Epidermal melanocyte (primary cell): Measurements from ENCODE around the gene GABRR3.

Source experiments
- DNase-seq: peaks from one replicate; pipeline ENCODE4 v3.0.0; 2011; ENCODE audit warnings: low spot score; ENCODE audit not compliant: insufficient read length

Gene GABRR3

DNA sequence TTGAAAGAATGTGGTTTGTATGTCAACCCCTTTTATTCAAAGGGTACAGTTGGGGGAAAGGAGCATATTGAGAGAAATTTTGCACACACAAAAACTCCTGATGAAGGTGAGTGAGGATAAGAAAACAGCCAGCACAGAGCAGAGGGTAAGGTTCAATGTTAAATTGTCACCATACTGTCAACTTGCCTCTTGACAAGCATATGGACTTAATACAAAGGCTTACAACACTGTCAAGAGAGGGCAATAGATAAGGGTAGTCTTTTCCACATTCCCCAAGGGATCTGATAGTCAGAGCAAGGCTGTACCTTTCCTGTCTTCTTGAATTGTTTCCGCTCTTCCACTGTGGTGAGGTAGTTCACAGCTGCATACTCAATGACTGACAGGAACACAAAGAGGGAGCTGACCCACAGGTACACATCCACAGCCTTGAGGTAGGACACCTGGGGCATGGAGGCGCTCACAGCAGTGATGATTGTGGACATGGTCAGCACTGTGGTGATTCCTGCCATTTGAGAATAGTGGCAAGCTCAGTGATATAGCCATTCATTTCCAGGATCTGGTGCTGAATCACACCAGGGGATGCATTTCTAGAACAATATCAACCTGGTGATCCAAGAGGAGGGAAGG, 42.5 kb downstream of the GABRR3 start:
- DNase-seq, result no peak

DNA sequence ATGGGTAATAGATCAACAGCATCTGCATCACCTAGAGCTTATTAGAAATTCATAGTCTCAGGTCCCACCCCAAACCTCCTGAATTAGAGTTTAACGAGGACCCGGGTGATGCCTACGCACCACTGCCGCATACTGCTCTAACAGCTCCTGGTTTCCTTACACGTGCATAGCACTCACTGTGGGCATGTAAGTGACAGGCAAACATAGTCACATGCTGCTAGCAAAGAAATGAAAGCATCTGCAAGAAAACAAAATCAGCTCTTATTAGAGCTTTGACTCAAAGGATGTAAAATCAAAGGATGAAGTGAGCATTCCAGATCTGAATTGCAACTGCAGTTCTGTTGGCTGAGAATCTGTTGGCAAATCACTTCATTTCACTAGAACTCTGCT, 43.8 kb downstream of the GABRR3 start:
- no peak for DNase-seq

DNA sequence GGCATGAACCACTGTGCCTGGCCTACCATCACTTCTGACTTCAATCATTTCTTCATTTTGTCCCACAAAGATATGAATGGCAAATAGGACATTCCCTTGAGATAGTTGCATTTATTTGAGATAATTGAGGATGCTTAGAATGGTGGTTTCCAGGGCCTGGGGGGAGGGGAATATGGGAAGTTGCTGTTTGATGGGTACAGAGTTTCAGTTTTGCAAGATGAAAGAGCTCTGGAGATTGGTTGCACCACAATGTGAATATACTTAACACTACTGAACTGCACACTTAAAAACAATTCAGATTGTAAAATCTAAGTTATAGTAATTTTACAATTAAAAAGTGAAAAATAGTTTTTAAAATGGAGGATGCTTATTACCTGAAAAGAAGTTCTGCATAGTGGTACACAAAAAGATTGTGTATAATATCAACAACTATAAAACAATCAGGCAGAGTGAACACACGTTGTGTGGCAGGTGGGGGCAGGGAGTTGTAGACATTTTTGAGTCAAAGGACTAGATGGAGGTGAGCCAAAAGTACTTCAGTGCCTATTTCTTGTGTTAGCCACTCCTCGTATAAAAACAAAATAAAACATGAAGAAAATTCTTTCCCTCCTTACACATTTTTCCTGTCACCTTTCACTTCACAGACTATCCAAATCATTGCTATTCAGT, 44.4 kb downstream of the GABRR3 start:
- DNase-seq, result no peak

GRCh38 chr3:97988784-97989568, 46.1 kb downstream of the GABRR3 start:
- no peak for DNase-seq

GRCh38 chr3:97987306-97987705, 47.8 kb downstream of the GABRR3 start:
- no peak for DNase-seq

GRCh38 chr3:97983933-97984491, 51.1 kb downstream of the GABRR3 start:
- DNase-seq, result peak; percentile 44

DNA sequence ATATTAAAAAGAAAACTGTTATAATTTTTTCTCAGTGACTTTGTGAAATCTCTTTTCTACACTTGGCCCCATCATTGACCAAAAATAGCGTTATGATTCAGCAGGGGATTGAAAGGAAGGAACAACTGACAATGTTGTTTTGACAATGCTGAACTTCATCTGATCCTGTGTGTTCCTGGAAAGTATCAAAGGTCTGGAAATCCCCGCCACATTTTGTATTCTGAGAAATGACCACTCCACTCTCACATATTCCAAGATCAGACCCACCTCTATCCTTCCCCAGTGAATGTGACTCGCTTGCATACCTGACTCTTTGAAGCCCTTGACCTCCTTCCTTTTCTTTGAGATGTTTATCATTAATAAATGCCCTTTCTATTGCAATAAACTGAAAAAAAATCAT, 53.2 kb downstream of the GABRR3 start:
- no peak for DNase-seq

GRCh38 chr3:97979610-97980009, 55.5 kb downstream of the GABRR3 start:
- no peak for DNase-seq

DNA sequence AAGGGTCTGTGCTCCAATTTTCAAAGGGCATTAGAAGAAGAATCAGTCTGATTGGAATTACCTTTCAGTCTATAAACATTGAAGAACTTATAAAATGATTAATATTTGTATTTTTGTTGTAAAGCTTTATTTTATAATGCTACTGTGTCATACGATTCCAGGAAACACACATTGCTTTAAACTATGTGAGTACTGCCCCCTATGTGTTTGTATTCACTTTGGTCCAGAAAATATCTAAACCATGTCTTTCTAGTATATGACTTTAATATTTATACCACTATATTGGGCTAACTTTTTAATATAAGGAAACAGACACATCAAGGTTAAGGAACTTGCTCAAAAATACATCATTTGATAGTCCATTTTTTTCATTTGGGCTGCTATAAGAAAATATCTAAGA, 59.6 kb downstream of the GABRR3 start:
- DNase-seq, result no peak

DNA sequence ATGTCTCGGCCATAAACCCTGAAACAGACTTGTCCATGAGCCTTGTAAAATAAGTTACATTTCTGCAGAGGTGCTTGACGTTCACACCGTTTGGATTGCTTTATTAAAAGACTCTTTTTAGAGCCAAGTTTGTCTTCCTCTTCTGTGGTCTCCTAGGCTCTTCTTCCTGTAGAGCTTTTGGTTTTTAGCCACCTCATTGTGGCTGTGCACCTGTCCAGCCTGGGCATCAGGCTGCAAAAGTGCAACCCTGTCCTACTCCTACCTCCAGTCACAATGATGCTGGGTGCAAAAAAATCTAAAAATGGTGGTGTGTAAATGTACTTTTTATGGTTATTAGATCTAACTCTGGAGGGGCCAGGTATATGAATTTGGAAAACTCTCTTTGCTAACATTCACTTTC, 60.1 kb downstream of the GABRR3 start:
- DNase-seq, result no peak

DNA sequence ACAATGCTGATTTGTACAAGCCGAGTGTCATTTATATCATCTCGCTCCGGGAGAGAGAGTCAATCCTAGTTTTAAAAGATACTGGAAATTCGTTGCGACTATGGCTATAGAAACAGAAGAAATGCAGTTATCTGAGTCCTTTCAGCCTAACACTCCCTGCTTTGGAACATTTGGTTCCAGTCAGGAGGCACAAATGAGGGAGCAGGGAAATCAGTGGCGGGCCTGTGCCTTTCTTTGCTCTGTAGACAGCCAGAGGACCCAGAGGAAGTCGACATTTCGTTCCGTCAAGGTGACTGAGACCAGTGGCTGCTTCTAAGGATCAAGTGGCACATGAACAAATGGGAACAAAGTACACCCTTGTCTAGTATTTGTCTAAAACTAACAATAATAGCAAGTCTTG, 62.1 kb downstream of the GABRR3 start:
- DNase-seq, result no peak

DNA sequence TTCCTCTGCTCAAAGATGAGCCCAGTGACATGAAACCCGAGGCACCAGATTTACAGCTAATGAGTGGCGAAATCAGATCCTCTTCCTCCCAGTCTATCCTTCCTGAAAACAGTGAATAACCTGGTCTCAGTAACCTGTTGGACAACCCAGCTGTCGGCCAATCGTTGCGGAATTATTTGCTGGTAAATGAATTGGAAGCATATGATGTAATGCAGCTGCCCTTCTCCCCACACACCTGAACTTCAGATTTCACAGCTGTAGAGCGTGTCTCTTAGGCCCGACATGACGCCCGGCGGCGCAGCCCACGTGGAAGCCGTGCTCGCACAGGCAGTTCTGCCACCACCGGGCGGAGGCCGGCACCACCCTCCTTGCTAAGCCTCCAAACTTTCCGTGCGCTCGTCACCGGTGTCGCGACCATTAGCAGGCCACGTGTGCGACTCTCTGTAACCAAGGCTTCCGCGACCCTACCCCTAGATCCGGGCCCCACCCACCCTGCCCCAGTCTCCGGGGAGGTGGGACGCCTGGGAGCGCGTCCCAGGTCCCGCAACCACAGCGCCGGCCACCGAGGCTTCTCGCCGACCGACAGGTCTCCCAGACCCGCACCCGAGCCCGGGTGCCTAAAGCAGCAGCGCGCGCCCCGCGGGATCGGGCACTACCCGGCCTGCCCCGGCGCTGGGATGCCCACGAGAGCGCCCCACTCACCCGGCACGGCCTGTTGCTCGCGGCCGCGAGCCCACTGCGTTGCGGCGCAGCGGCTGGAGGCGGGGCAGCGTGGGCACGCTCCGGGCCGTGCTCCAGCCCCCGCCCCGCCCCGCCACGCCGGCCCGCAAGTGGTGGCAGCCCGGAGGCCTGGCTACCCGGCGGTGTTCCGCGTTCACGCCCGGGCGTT, 63.2 kb downstream of the GABRR3 start, which contains the start of gene RIOX2:
TSS of gene RIOX2 (minus strand) at position 753 of the 889 bp plus-strand sequence. CDS start 4,838 bp downstream, outside the sequence.
- DNase-seq, result peak; percentile 56

- DNase-seq, result no peak
Observed at GRCh38 chr3:97970956-97971620, 64.0 kb downstream of the GABRR3 start.

DNA sequence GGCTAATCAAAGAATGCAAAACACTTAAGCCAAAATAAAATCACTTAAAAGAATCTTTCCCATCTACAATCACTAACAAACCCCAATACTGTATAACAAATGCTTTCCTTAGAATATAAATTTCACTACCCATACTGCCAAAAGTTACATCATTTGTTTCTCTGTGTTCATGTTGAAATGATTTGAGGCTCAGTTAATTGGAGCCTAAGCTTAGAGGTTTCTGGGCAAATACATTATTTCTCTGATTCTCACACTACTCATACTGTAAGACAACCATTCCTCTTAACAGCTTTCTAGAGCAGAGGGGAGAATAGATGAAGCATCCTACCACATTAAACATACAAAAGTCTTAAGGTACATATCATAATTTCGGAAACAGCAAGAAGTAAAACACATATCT, 65.0 kb downstream of the GABRR3 start:
- no peak for DNase-seq

DNA sequence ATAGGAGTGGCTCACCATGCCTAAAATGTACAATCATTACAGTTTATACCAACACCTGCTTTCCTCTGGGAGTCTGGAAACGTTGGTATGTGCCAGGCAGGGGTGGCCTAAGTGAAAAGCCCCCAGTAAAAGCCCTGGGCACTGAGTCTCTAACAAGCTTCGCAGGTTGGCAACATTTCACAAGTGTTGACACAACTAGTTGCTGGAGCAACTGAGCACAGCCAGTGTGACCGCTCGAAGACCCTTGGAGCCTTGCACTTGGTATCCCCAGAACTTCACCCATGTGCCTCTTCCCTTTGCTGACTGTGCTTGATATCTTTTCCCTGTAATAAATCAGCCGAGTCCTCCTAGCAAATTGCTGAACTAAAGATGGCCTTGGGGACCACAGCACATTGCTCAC, 65.6 kb downstream of the GABRR3 start:
- no peak for DNase-seq

DNA sequence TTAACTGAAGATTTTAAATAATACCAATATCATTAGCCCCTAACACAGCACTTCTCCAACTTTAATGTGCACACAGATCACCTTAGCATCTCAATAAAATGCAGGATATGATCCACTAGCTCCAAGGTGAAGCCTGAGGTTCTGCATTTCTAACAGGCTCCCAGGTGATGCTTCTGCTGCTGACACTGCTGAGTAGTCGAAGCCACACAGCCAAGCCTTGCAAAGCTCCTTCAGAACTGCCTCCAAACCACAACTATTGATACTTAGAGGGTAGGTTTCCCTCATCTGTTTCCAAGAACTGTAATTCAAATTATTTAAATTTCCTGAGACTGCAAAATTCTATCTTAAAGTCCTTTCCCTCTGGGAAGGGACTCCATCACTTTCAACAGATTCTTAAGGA, 66.7 kb downstream of the GABRR3 start:
- DNase-seq, result no peak

DNA sequence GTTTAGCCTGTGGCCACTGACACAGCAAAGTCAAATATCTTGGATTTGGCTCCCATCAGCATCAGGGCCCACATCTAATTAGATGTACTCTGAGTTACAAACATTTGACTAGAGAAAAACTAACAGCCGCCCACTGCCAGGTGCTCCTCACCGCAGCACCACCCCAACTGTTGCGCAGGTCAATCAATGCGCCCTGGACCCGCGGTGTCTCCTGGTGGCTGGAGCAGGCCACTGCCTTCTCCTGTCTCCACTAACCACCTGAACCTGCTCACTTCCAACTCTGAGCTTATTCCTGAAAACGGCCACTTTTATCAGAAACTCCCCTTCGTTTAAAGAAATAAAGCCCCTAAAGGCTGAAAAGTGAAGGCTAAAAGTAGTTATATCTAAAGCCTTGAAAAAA, 67.1 kb downstream of the GABRR3 start:
- DNase-seq, result no peak

DNA sequence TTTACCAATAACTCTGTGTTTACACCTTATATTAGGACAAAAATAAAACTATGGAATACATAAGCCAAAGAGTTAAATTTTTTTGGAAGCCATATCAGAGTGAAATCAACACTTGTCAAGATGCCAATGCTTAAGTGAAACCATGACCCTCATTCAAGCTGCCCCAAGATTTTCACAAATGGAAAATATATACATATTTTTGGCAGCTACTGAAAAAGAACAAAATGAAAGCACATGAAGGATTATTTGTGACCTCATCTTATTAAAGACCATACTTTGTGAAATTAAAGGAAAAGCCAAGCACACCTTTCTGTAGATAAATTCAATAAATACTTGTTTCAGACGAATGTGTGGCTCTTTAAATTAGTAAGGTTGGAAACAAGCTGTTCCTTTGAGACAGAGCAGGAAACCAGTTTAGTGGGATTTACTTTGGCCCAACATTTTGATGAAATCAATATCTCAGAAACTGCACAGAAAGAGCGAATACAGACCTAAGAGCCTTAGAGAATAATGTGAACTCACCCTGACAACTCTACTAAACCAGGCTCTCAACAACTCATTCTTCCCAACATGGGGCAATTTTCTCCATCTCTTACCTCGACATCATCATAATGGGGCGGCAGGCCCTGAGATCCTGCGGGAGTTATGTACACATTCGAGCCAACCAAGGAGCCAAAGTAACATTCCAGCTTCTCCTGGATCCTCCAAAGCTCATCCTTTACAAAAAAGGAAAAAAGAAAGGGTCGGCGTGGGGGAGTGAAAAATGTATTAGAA, 73.9 kb downstream of the GABRR3 start:
- no peak for DNase-seq

DNA sequence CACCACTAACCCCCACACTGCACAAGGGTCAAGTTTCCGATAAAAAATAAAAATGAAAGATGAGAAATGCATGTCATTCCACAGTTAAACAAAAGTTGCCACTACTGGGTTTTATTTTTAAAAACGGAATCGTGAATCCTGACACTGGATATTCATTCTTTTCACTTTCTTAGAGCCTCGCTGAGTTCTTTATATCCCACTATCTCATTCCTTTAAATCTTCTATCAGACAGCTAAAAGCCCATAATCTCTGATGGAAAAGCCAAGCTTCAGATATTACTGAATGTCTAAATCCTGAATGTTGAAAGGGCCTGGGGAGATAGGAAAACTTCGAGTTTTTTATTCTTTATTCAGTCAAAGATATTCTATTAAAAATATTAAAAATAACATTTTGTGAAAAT, 74.6 kb downstream of the GABRR3 start:
- DNase-seq, result no peak

GRCh38 chr3:97959872-97960271, 75.2 kb downstream of the GABRR3 start:
- DNase-seq, result no peak
